Breast epithelium (tissue), 4 donors: ENCODE data around the gene KRT4. TPM values are rescaled to one million over a fixed set of nuclear protein-coding genes. Genes with fewer than 3 reads are reported as not detected.

Experiments used
- DNase-seq, 2 donors: peaks; one replicate each; pipeline ENCODE4 v3.0.0-alpha.2; 2019; ENCODE audit warnings: low spot score in 2 of 2
- H3K27ac ChIP-seq, 2 donors: fragments of 200-600 bp; sonication (generic) in 1 of 2; one replicate each; pipeline ENCODE4 v1.5.1; 2016 to 2019; ENCODE audit warnings: mild to moderate bottlenecking in 1 of 2
- H3K27me3 ChIP-seq, 2 donors: fragments of 200-600 bp; sonication (generic) in 1 of 2; one replicate each; pipeline versions ENCODE4 v1.5.1 to v1.6.0; 2017 to 2019; ENCODE audit warnings: control low read depth in 1 of 2, mild to moderate bottlenecking in 1 of 2
- H3K36me3 ChIP-seq: fragments of 200-600 bp; one replicate; pipeline ENCODE4 v1.5.1; 2019
- H3K4me1 ChIP-seq, 2 donors: fragments of 200-600 bp; sonication (generic); one replicate each; pipeline ENCODE4 v1.5.1; 2016 to 2019; ENCODE audit warnings: control low read depth in 1 of 2
- H3K4me3 ChIP-seq, 3 donors: fragments of 200-600 bp; sonication (generic); 1 replicate in 2 of 3; 2 replicates in 1 of 3; pipeline ENCODE4 v1.5.1; 2016 to 2019; ENCODE audit warnings: mild to moderate bottlenecking in 3 of 3, moderate library complexity in 2 of 3
- H3K9me3 ChIP-seq, 2 donors: fragments of 200-600 bp; sonication (generic) in 1 of 2; one replicate each; pipeline ENCODE4 v1.5.1; 2016 to 2019; ENCODE audit warnings: control low read depth in 1 of 2
- POLR2A ChIP-seq: fragments of 450-650 bp; IDR thresholded peaks from one replicate; pipeline ENCODE4 v1.6.1; 2016; ENCODE audit warnings: antibody characterized with exemption, mild to moderate bottlenecking, moderate library complexity
- POLR2AphosphoS5 ChIP-seq, 3 donors: sonication (generic); formaldehyde crosslinking; IDR thresholded peaks; one replicate each; pipeline ENCODE4 v1.6.1; 2017; ENCODE audit warnings: antibody characterized with exemption in 3 of 3
- intact Hi-C: fragments of 100-400 bp; cut with DNase I; formaldehyde crosslinking; loops from one replicate; pipeline ENCODE4 v1.15.1; 2023; ENCODE audit warnings: low total_unique reads
- total RNA-seq, 3 donors: library from RNA; depleted of rRNA; stranded (reverse); fragments of >200 nt; gene quantifications; one replicate each; pipeline ENCODE4 v1.1.0, GENCODE V29; 2016
- TF ChIP-seq, protein P1 (sequence below), 3 donors: fragments of 450-650 bp; IDR thresholded peaks; one replicate each; pipeline ENCODE4 v1.5.1; 2016 to 2017; ENCODE audit warnings: antibody characterized with exemption in 3 of 3, mild to moderate bottlenecking in 3 of 3, moderate library complexity in 3 of 3

Gene KRT4
- total RNA-seq, 3 donors from 2014 or later: 0.33 TPM; not detected in 2

DNA sequence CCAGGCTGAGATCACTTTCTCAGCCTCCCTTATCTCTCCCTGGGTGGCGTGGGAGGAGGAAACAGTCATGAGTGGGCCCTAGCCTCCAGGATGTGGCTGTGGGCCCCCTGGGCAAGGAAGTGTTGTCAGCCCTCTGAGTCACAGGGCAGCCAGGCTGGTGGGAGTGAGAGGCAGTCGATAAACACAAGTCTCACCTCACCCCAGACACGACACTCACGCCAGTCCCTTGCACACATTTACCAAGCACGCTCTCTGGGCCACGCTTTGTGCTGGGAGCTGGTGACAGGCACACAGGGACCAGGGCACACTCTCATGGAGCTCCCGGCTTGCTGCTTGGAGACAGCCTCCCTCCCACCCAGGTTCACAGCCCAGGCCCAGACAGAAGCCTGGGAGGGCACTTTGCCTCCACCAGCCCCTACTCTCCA is 22.1 kb upstream of the KRT4 start:
- no peaks in the 10 kb centered on the region for H3K36me3 ChIP-seq
- no peak for DNase-seq
- no peaks in the 10 kb centered on the region for H3K27me3 ChIP-seq
- H3K9me3 ChIP-seq: no peaks in the 10 kb centered on the region
- H3K4me1 ChIP-seq: no peaks in the 10 kb centered on the region
- H3K27ac ChIP-seq: no peak overlapping the region
- no peak for TF ChIP-seq POLR2A
- TF ChIP-seq POLR2AphosphoS5 (IDR thresholded peaks at IDR 0.05): no peak
- TF ChIP-seq, protein P1, sequence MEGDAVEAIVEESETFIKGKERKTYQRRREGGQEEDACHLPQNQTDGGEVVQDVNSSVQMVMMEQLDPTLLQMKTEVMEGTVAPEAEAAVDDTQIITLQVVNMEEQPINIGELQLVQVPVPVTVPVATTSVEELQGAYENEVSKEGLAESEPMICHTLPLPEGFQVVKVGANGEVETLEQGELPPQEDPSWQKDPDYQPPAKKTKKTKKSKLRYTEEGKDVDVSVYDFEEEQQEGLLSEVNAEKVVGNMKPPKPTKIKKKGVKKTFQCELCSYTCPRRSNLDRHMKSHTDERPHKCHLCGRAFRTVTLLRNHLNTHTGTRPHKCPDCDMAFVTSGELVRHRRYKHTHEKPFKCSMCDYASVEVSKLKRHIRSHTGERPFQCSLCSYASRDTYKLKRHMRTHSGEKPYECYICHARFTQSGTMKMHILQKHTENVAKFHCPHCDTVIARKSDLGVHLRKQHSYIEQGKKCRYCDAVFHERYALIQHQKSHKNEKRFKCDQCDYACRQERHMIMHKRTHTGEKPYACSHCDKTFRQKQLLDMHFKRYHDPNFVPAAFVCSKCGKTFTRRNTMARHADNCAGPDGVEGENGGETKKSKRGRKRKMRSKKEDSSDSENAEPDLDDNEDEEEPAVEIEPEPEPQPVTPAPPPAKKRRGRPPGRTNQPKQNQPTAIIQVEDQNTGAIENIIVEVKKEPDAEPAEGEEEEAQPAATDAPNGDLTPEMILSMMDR (IDR thresholded peaks at IDR 0.05): no peak
- intact Hi-C loops: no loop called here
- H3K4me3 ChIP-seq: no peak overlapping the region

DNA sequence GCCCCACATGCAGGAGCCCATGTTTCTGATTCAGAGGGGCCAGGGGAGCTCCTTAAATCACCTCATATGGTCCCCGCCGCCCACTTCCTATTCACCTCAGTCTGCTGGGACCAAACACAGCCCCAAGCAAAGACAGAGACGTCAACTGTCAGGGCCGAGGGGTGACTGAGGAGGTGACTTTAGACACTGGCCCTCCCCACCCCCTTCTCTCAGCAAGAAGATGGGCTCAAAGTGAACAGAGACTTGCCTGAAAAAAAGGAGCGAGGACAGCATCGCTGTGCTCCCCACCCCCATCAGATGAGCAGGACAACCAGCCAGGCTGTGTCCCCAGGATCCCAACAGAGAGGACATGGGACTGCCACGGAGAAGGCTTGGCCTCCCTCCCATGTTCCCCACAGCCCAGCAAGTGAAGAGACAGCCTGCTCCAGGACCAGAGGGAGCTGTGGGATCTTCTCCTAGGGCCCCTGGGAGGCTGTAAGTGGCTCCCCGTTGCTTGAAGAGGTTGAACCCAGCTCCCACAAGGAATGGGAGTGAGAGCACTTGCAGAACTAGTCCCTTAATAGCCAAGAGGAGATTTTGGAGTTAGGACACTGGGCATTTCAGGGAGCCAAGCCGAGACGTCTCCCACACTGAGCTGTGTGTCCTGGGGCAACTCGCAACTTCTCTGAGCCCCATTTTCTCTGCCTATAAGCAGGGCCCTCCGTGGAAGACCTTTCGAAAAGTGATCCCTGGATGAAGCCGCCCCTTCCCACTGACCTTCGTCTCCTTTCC is 21.5 kb upstream of the KRT4 start:
- intact Hi-C loops: no loop called here
- Histone ChIP-seq H3K4me1 (no peaks in the 10 kb centered on the region), H3K36me3 (no peaks in the 10 kb centered on the region), H3K27ac (no peak overlapping the region), H3K4me3 (no peak overlapping the region), H3K9me3 (no peaks in the 10 kb centered on the region), H3K27me3 (no peaks in the 10 kb centered on the region)
- TF ChIP-seq POLR2A (no peak), POLR2AphosphoS5 (IDR thresholded peaks at IDR 0.05) (no peak)
- TF ChIP-seq, protein P1 (IDR thresholded peaks at IDR 0.05): no peak
- peak in 1 of 2 donors; percentile 9 for DNase-seq

DNA sequence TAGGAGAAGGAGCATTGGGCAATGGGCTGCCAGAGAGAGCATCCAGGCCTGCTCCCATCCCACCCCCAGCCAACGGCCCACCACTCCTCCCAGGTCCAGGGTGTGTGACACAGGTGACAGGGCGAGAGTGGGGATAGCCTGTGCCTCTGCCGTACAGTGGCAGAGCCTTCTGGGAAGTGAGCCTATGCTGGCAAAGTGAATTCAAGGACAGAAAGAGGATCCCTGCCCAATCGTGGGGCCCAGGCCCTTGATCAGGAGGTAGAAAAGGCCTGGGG is 20.7 kb upstream of the KRT4 start:
- Histone ChIP-seq H3K27me3 (no peaks in the 10 kb centered on the region), H3K27ac (no peak overlapping the region), H3K36me3 (no peaks in the 10 kb centered on the region), H3K4me3 (no peak overlapping the region), H3K4me1 (no peaks in the 10 kb centered on the region), H3K9me3 (no peaks in the 10 kb centered on the region)
- TF ChIP-seq, protein P1 (IDR thresholded peaks at IDR 0.05): no peak
- TF ChIP-seq POLR2AphosphoS5 (IDR thresholded peaks at IDR 0.05) (no peak), POLR2A (no peak)
- intact Hi-C loops: no loop called here
- no peak for DNase-seq

DNA sequence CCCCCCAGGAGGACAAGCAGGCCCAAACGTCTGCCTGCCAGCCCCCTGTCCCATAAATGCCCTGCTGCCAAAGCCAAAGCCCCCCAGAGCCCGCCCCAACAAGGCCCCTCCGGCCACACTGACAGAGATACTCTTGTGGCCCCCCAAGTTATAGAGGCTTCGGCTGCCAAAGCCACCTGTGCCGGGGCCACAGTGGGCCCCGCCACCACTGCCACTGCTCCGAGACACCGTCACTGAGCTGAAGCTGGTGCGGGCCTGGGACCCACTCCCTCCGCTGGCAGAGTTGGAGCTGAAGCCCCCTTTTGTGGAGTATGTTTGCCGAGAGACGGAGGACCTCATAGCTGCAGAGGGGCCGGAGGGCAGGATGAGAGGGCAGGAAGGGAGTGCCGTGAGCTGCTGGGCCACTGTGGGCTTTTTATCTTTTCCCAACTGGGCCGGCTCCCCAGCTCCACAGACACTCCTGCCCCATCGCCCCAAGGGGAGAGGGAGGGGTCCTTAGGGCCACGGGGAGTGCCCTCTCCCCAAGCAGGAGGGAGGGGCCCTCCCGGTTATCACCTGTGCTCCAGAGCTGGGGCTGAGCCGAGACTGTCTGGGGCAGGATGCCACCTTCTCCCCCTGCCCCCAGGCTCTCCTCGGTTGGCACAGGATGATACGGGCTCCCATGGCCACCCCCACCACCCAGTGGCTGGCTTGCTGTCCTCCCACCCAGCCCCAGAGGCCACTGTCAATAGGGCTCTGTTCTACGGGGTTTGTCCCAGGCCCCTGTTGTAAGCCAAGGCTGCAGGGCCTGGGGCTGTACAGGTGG is 20.2 kb upstream of the KRT4 start, which contains the start of gene KRT79:
KRT79 (minus strand) TSS at position 390 of the 805 bp plus-strand sequence; CDS start at position 339, 51 bp downstream.
- Histone ChIP-seq H3K36me3 (no peaks in the 10 kb centered on the region), H3K9me3 (no peaks in the 10 kb centered on the region), H3K4me3 (no peak within 1 kb of the TSS), H3K27me3 (no peaks in the 10 kb centered on the region), H3K27ac (no peak within 1 kb of the TSS), H3K4me1 (no peaks in the 10 kb centered on the region)
- intact Hi-C loops: no loop called here
- DNase-seq: peak in 1 of 2 donors; percentile 42
- no peak for TF ChIP-seq POLR2A
- TF ChIP-seq POLR2AphosphoS5 (IDR thresholded peaks at IDR 0.05): no peak
- TF ChIP-seq, protein P1 (IDR thresholded peaks at IDR 0.05): no peak
